ENCODE data around the gene DOCK4.

Gene DOCK4

GRCh38 chr7:111823826-111824225, 382.4 kb downstream of the DOCK4 start:
- DNase-seq (ENCODE audit: low read depth, low spot score): no peak

- no peak for DNase-seq (ENCODE audit: low read depth, low spot score)
Measured at GRCh38 chr7:111821046-111821445, 385.2 kb downstream of the DOCK4 start.

- no peak for DNase-seq (ENCODE audit: low read depth, low spot score)
Measured at GRCh38 chr7:111820621-111821020, 385.6 kb downstream of the DOCK4 start.

- no peak for DNase-seq (ENCODE audit: low read depth, low spot score)
Measured at GRCh38 chr7:111820121-111820520, 386.1 kb downstream of the DOCK4 start.

GRCh38 chr7:111815354-111815753, 390.8 kb downstream of the DOCK4 start:
- DNase-seq (ENCODE audit: low read depth, low spot score): no peak

GRCh38 chr7:111813306-111813705, 392.9 kb downstream of the DOCK4 start:
- no peak for DNase-seq (ENCODE audit: low read depth, low spot score)

GRCh38 chr7:111806232-111806631, 400.0 kb downstream of the DOCK4 start:
- no peak for DNase-seq (ENCODE audit: low read depth, low spot score)

GRCh38 chr7:111803015-111803758, 403.0 kb downstream of the DOCK4 start:
- no peak for DNase-seq (ENCODE audit: low read depth, low spot score)

- no peak for DNase-seq (ENCODE audit: low read depth, low spot score)
Measured at GRCh38 chr7:111802194-111802772, 403.9 kb downstream of the DOCK4 start.

GRCh38 chr7:111801277-111801676, 404.9 kb downstream of the DOCK4 start:
- DNase-seq (ENCODE audit: low read depth, low spot score): no peak

GRCh38 chr7:111796671-111797070, 409.5 kb downstream of the DOCK4 start:
- no peak for DNase-seq (ENCODE audit: low read depth, low spot score)

- no peak for DNase-seq (ENCODE audit: low read depth, low spot score)
Measured at GRCh38 chr7:111789870-111790269, 416.3 kb downstream of the DOCK4 start.

GRCh38 chr7:111789048-111789320, 417.2 kb downstream of the DOCK4 start:
- DNase-seq (ENCODE audit: low read depth, low spot score): no peak

- DNase-seq (ENCODE audit: low read depth, low spot score): no peak
Measured at GRCh38 chr7:111788286-111789047, 417.7 kb downstream of the DOCK4 start.

GRCh38 chr7:111787741-111788140, 418.5 kb downstream of the DOCK4 start:
- no peak for DNase-seq (ENCODE audit: low read depth, low spot score)

GRCh38 chr7:111787099-111787498, 419.1 kb downstream of the DOCK4 start:
- DNase-seq (ENCODE audit: low read depth, low spot score): no peak

GRCh38 chr7:111785076-111785475, 421.1 kb downstream of the DOCK4 start:
- no peak for DNase-seq (ENCODE audit: low read depth, low spot score)

- DNase-seq (ENCODE audit: low read depth, low spot score): no peak
Measured at GRCh38 chr7:111784296-111784695, 421.9 kb downstream of the DOCK4 start.

GRCh38 chr7:111783854-111784253, 422.3 kb downstream of the DOCK4 start:
- DNase-seq (ENCODE audit: low read depth, low spot score): no peak

GRCh38 chr7:111780527-111780926, 425.7 kb downstream of the DOCK4 start:
- no peak for DNase-seq (ENCODE audit: low read depth, low spot score)

- no peak for DNase-seq (ENCODE audit: low read depth, low spot score)
Measured at GRCh38 chr7:111775206-111775605, 431.0 kb downstream of the DOCK4 start.

GRCh38 chr7:111772716-111773115, 433.5 kb downstream of the DOCK4 start:
- no peak for DNase-seq (ENCODE audit: low read depth, low spot score)

GRCh38 chr7:111771638-111772037, 434.6 kb downstream of the DOCK4 start:
- no peak for DNase-seq (ENCODE audit: low read depth, low spot score)
